Measurements from ENCODE around the gene ELFN2.

ELFN2 gene

GRCh38 chr22:37416389-37416788 lies 10.9 kb downstream of the ELFN2 start (continued):
- TF ChIP-seq PATZ1 (tag by site-specific recombination; IDR thresholded peaks at IDR 0.05) (0 out of 2 replicates have a peak, but pooled peaks have one; percentile 14), ZNF302 (tag by site-specific recombination; IDR thresholded peaks at IDR 0.05; ENCODE audit: low read depth) (no peak), TCF7L2 (IDR thresholded peaks at IDR 0.05; ENCODE audit: borderline replicate concordance, low read depth, low read length) (no peak), ZNF830 (tag by site-specific recombination; IDR thresholded peaks at IDR 0.05; ENCODE audit: low read depth) (no peak), ZNF324 (tag by site-specific recombination; IDR thresholded peaks at IDR 0.05) (no peak), ZNF10 (tag by site-specific recombination; IDR thresholded peaks at IDR 0.05) (no peak), ZNF155 (tag by site-specific recombination; IDR thresholded peaks at IDR 0.05) (no peak)

- CTCF ChIA-PET = interaction anchor here (0.6 kb wide), 1 partner anchor 24 kb away, joined by 3 read pairs; no protein-coding TSS in a partner anchor
- no peaks in the 10 kb centered on the region for H3K36me3 ChIP-seq (ENCODE audit: control insufficient read depth in 2 of 2, insufficient read depth in 1 of 2, low read length in 2 of 2)
- TF ChIP-seq ZNF530 (tag by site-specific recombination; IDR thresholded peaks at IDR 0.05; ENCODE audit: low read depth) (no peak), ZNF398 (tag by site-specific recombination; IDR thresholded peaks at IDR 0.05) (no peak), ZNF623 (tag by site-specific recombination; IDR thresholded peaks at IDR 0.05) (no peak), ZNF639 (tag by site-specific recombination; IDR thresholded peaks at IDR 0.05) (no peak), ZNF324 (tag by site-specific recombination; IDR thresholded peaks at IDR 0.05) (no peak), ZBTB7A (tag by site-specific recombination; IDR thresholded peaks at IDR 0.05; ENCODE audit: low read depth) (no peak), ZNF423 (tag by site-specific recombination; IDR thresholded peaks at IDR 0.05) (no peak), REST (tag by site-specific recombination; IDR thresholded peaks at IDR 0.05) (no peak), ZNF132 (tag by site-specific recombination; IDR thresholded peaks at IDR 0.05; ENCODE audit: borderline replicate concordance) (no peak), ZNF10 (tag by site-specific recombination; IDR thresholded peaks at IDR 0.05) (no peak), ZNF148 (tag by site-specific recombination; IDR thresholded peaks at IDR 0.05; ENCODE audit: borderline replicate concordance) (no peak), ZNF37A (tag by site-specific recombination; IDR thresholded peaks at IDR 0.05) (no peak), ZNF26 (tag by site-specific recombination; IDR thresholded peaks at IDR 0.05) (no peak), ZBTB49 (tag by site-specific recombination; IDR thresholded peaks at IDR 0.05; ENCODE audit: low read depth) (no peak), ZNF394 (tag by site-specific recombination; IDR thresholded peaks at IDR 0.05; ENCODE audit: borderline replicate concordance) (no peak), REPIN1 (tag by site-specific recombination; IDR thresholded peaks at IDR 0.05; ENCODE audit: low read depth) (no peak)
These were observed 12.1 kb downstream of the ELFN2 start for GRCh38 chr22:37415210-37415609.

More at GRCh38 chr22:37415210-37415609, 12.1 kb downstream of the ELFN2 start:
- H3K27ac ChIP-seq (ENCODE audit: extremely low read depth, low read depth, low read length) = no peak overlapping the region
- no peak overlapping the region for H3K4me3 ChIP-seq (ENCODE audit: low read depth, low read length)
- H3K9me3 ChIP-seq (ENCODE audit: control insufficient read depth, insufficient read depth, low read depth, low read length) = no peaks in the 10 kb centered on the region
- no peaks in the 10 kb centered on the region for H3K4me1 ChIP-seq (ENCODE audit: control insufficient read depth, insufficient read depth, low read length)
- POLR2A ChIA-PET = no interaction called here
